Activated T-cell treated with anti-CD3 and anti-CD28 coated beads, Interleukin-2, amount 50 U/mL, for 4 hours (primary cell): Measurements from ENCODE around the gene HS2ST1. TPM values are rescaled to one million over a fixed set of nuclear protein-coding genes. Genes with fewer than 3 reads are reported as not detected.

Experiments
- ATAC-seq, 2 donors: fragments of 200-7000 bp; cut with Tn5 transposase; one replicate each; pipeline ENCODE4 v1.10.0; 2021
- DNase-seq: peaks from one replicate; pipeline ENCODE4 v3.0.0-alpha.2; 2020
- H3K27me3 Mint-ChIP-seq: one replicate; pipeline ENCODE4 v1.8.0; 2021; ENCODE audit warnings: low read depth, mixed read lengths
- H3K36me3 Mint-ChIP-seq: one replicate; pipeline ENCODE4 v1.8.0; 2022; ENCODE audit warnings: mixed read lengths; ENCODE audit not compliant: insufficient read depth
- H3K4me1 Mint-ChIP-seq: one replicate; pipeline ENCODE4 v1.8.0; 2021; ENCODE audit warnings: low read depth, mixed read lengths
- H3K4me3 Mint-ChIP-seq: one replicate; pipeline ENCODE4 v1.8.0; 2021; ENCODE audit warnings: mild to moderate bottlenecking, moderate library complexity, mixed read lengths
- H3K9me3 Mint-ChIP-seq: one replicate; pipeline ENCODE4 v1.8.0; 2021; ENCODE audit warnings: mixed read lengths
- total RNA-seq, 3 donors: library from RNA; stranded (reverse); gene quantifications; one replicate each; pipeline ENCODE4 v1.2.1, GENCODE V29; 2021

HS2ST1 gene
- total RNA-seq, 3 donors from 2014 or later = 15.0 to 18.0 (median 16.3) TPM

- peaks cover 53% of the 10 kb centered on the region for H3K4me1 Mint-ChIP-seq
- H3K9me3 Mint-ChIP-seq = no peaks in the 10 kb centered on the region
- ATAC-seq = no peak
- peak; percentile 12 for DNase-seq
- H3K36me3 Mint-ChIP-seq = peaks cover 22% of the 10 kb centered on the region
- no peaks in the 10 kb centered on the region for H3K27me3 Mint-ChIP-seq
- H3K4me3 Mint-ChIP-seq = no peak overlapping the region
Measured at GRCh38 chr1:86913399-86913895, 988 bp upstream of the HS2ST1 start.

- Mint-ChIP-seq H3K27me3 (no peaks in the 10 kb centered on the region), H3K4me3 (no peak within 1 kb of the TSS), H3K4me1 (peaks cover 49% of the 10 kb centered on the region), H3K36me3 (peaks cover 21% of the 10 kb centered on the region), H3K9me3 (no peaks in the 10 kb centered on the region)
- ATAC-seq (peak; percentile 91), DNase-seq (peak; percentile 99)
Measured at GRCh38 chr1:86913896-86914600, 387 bp upstream of the HS2ST1 start, which contains the start of gene SELENOF. SELENOF (minus strand) TSS chr1:86914126; CDS start chr1:86914111, 15 bp downstream.

- Mint-ChIP-seq H3K4me1 (peaks cover 37% of the 10 kb centered on the region), H3K27me3 (no peaks in the 10 kb centered on the region), H3K36me3 (peaks cover 12% of the 10 kb centered on the region), H3K9me3 (no peaks in the 10 kb centered on the region), H3K4me3 (no peak overlapping the region)
- ATAC-seq = peak; percentile 9 to 11
- peak; percentile 27 for DNase-seq
Measured at GRCh38 chr1:86914998-86915736, 732 bp downstream of the HS2ST1 start.

- ATAC-seq = no peak
- Mint-ChIP-seq H3K4me1 (peaks cover 32% of the 10 kb centered on the region), H3K4me3 (no peak overlapping the region), H3K36me3 (peaks cover 9% of the 10 kb centered on the region), H3K9me3 (no peaks in the 10 kb centered on the region), H3K27me3 (no peaks in the 10 kb centered on the region)
- DNase-seq = no peak
Measured at GRCh38 chr1:86915737-86916235, 1.4 kb downstream of the HS2ST1 start.

GRCh38 chr1:86916752-86917151 is 2.3 kb downstream of the HS2ST1 start:
- no peak for DNase-seq
- no peaks in the 10 kb centered on the region for H3K27me3 Mint-ChIP-seq
- no peaks in the 10 kb centered on the region for H3K9me3 Mint-ChIP-seq
- peaks cover 23% of the 10 kb centered on the region for H3K4me1 Mint-ChIP-seq
- peaks cover 7% of the 10 kb centered on the region for H3K36me3 Mint-ChIP-seq
- H3K4me3 Mint-ChIP-seq = peak overlapping the region; percentile 24
- no peak for ATAC-seq

GRCh38 chr1:86922445-86922844 is 8.0 kb downstream of the HS2ST1 start:
- H3K27me3 Mint-ChIP-seq = no peaks in the 10 kb centered on the region
- ATAC-seq (no peak), DNase-seq (no peak)
- peaks cover 22% of the 10 kb centered on the region for H3K9me3 Mint-ChIP-seq
- no peak overlapping the region for H3K4me3 Mint-ChIP-seq
- peaks cover 19% of the 10 kb centered on the region for H3K4me1 Mint-ChIP-seq
- H3K36me3 Mint-ChIP-seq = peaks cover 16% of the 10 kb centered on the region

GRCh38 chr1:86924324-86924960 is 10.0 kb downstream of the HS2ST1 start:
- Mint-ChIP-seq H3K36me3 (peaks cover 16% of the 10 kb centered on the region), H3K27me3 (no peaks in the 10 kb centered on the region), H3K4me3 (no peak overlapping the region), H3K4me1 (peaks cover 18% of the 10 kb centered on the region), H3K9me3 (peaks cover 22% of the 10 kb centered on the region)
- DNase-seq (no peak), ATAC-seq (no peak)

- H3K36me3 Mint-ChIP-seq = peaks cover 16% of the 10 kb centered on the region
- no peak overlapping the region for H3K4me3 Mint-ChIP-seq
- peaks cover 22% of the 10 kb centered on the region for H3K9me3 Mint-ChIP-seq
- ATAC-seq (no peak), DNase-seq (no peak)
- H3K4me1 Mint-ChIP-seq = peaks cover 18% of the 10 kb centered on the region
- H3K27me3 Mint-ChIP-seq = no peaks in the 10 kb centered on the region
Measured at GRCh38 chr1:86925742-86926141, 11.3 kb downstream of the HS2ST1 start.

- DNase-seq (no peak), ATAC-seq (no peak)
- Mint-ChIP-seq H3K36me3 (peaks cover 11% of the 10 kb centered on the region), H3K4me1 (peaks cover 18% of the 10 kb centered on the region), H3K9me3 (peaks cover 22% of the 10 kb centered on the region), H3K27me3 (no peaks in the 10 kb centered on the region), H3K4me3 (no peak overlapping the region)
Measured at GRCh38 chr1:86926883-86927282, 12.4 kb downstream of the HS2ST1 start.

- Mint-ChIP-seq H3K9me3 (peaks cover 13% of the 10 kb centered on the region), H3K4me3 (no peak overlapping the region), H3K4me1 (peaks cover 27% of the 10 kb centered on the region), H3K36me3 (peaks cover 3% of the 10 kb centered on the region), H3K27me3 (no peaks in the 10 kb centered on the region)
- ATAC-seq (no peak), DNase-seq (no peak)
Measured at GRCh38 chr1:86928819-86929218, 14.4 kb downstream of the HS2ST1 start.

- ATAC-seq (no peak), DNase-seq (no peak)
- Mint-ChIP-seq H3K9me3 (no peaks in the 10 kb centered on the region), H3K27me3 (no peaks in the 10 kb centered on the region), H3K36me3 (no peaks in the 10 kb centered on the region), H3K4me3 (no peak overlapping the region), H3K4me1 (peaks cover 18% of the 10 kb centered on the region)
Measured at GRCh38 chr1:86933051-86933450, 18.6 kb downstream of the HS2ST1 start.

GRCh38 chr1:86933562-86934377 is 19.3 kb downstream of the HS2ST1 start:
- DNase-seq (no peak), ATAC-seq (no peak)
- Mint-ChIP-seq H3K36me3 (no peaks in the 10 kb centered on the region), H3K4me1 (peaks cover 20% of the 10 kb centered on the region), H3K4me3 (no peak overlapping the region), H3K9me3 (no peaks in the 10 kb centered on the region), H3K27me3 (no peaks in the 10 kb centered on the region)

- Mint-ChIP-seq H3K4me1 (peaks cover 15% of the 10 kb centered on the region), H3K36me3 (no peaks in the 10 kb centered on the region), H3K9me3 (no peaks in the 10 kb centered on the region), H3K4me3 (no peak overlapping the region), H3K27me3 (no peaks in the 10 kb centered on the region)
- DNase-seq (no peak), ATAC-seq (no peak)
Measured at GRCh38 chr1:86938450-86938849, 24.0 kb downstream of the HS2ST1 start.

GRCh38 chr1:86938855-86939254 is 24.4 kb downstream of the HS2ST1 start:
- Mint-ChIP-seq H3K4me3 (no peak overlapping the region), H3K36me3 (no peaks in the 10 kb centered on the region), H3K4me1 (peaks cover 11% of the 10 kb centered on the region), H3K27me3 (no peaks in the 10 kb centered on the region), H3K9me3 (no peaks in the 10 kb centered on the region)
- no peak for DNase-seq
- ATAC-seq = no peak
